ENCODE results near the gene PHF14.
"Not testable (repeated sequence)": the region's sequence is repeated elsewhere in the genome, so short reads cannot be mapped to it uniquely, and the experiment has no call there.

The PHF14 gene, protein sequence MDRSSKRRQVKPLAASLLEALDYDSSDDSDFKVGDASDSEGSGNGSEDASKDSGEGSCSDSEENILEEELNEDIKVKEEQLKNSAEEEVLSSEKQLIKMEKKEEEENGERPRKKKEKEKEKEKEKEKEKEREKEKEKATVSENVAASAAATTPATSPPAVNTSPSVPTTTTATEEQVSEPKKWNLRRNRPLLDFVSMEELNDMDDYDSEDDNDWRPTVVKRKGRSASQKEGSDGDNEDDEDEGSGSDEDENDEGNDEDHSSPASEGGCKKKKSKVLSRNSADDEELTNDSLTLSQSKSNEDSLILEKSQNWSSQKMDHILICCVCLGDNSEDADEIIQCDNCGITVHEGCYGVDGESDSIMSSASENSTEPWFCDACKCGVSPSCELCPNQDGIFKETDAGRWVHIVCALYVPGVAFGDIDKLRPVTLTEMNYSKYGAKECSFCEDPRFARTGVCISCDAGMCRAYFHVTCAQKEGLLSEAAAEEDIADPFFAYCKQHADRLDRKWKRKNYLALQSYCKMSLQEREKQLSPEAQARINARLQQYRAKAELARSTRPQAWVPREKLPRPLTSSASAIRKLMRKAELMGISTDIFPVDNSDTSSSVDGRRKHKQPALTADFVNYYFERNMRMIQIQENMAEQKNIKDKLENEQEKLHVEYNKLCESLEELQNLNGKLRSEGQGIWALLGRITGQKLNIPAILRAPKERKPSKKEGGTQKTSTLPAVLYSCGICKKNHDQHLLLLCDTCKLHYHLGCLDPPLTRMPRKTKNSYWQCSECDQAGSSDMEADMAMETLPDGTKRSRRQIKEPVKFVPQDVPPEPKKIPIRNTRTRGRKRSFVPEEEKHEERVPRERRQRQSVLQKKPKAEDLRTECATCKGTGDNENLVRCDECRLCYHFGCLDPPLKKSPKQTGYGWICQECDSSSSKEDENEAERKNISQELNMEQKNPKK

DNA sequence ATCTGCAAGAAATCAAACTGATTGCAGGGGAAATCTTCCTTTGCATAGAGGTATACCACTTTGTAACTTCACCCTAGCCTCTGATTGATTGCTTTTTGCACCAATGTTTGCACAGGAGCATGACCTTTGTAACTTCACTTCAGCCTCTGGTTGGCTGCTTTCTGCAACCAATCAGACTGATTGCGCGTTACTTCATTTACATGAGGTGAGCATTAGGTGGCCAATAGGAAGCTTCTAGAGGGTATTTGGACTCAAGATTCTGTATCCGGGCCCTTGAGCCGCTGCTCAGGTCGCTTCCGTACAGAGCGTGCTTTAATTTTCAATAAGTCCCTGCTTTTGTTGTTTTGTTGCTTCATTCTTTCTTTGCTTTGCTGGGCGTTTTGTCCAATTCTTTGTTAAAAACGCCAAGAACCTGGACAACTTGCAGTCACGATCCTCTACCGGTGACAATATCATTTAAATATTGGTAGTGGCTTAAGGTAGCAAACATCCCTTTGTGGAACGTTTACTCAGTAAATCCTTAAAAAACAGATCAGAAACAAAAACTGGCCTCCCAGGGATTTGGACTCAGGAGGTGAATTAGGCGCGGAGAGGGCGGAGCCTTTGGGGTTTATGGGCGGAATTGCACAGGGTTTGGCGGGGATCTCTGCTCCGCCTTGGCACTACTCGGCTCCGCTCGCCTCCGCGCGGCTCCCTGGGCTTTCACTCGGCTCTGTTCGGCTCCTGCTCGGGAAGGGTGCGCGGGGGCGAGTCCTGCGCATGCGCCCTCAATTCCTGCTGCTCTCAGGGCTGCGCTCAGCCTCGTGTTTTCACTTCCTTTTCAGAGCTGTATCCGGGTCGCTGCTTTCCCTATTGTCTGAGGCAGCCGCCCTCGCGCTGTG, at the start of gene PHF14:
TSS of gene PHF14 (plus strand) at position 812 of the 881 bp plus-strand sequence. CDS start 452 bp downstream, outside the sequence.
- peak; percentile 89 to 92 for DNase-seq (ENCODE audit: low read depth in 2 of 2)

DNA sequence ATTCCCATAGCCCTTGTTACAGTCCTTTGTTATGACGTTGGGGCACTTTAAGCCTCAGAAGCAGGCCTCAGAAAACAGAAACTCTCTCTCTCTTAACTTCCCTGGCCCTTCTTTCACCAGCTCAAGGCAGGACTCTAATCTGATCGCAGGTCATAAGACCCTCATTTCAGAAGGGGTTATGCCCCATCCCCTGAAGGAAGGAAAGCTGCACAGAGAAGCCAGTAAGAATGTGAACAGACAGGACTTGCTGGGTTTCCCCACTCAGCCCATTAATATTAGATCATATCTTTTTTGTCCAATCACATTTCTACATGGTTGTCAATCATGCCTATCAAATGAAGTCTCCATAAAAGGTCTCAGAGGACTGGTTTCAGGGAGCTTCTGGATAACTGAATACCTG, 49.3 kb upstream of the PHF14 start:
- no peak for DNase-seq (ENCODE audit: low read depth in 2 of 2)

DNA sequence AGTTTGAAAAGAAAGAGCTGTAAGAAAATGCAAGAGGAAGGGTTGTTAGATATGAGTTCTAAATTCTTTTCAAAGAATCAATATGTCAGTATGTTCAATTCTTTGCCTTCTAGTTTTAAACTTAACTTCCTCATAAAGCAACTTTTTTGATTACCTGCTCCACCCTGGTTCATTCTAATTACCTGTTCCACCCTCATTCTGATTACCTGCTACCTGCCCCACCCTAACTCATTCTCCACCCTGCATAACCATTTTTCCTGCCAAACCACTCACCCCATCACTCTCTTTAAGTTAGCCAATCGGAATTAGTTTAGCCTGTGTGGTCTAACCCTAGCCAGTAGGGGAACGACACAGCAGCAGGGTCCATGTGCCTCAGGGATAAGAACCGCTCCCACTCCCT, 45.5 kb upstream of the PHF14 start:
- DNase-seq (ENCODE audit: low read depth in 2 of 2), result not testable (repeated sequence)

DNA sequence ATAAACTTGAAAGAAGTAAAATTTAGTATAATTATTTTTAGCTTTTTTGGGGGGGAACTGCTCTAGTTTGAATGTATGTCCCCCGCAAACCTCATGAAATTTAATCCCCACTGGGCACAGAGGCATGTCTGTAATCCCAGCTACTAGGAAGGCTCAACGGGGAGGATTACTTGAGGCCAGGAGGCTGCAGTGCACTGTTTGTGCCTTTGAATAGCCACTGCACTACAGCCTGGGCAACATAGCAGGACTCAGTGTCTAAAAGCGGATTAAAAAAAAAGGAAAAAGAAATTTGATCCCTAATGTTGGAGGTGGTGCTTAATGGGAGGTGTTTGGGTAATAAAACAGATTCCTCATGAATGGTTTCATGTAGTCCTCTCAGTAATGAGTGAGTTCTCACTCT, 43.1 kb upstream of the PHF14 start:
- DNase-seq (ENCODE audit: low read depth in 2 of 2), result no peak

DNA sequence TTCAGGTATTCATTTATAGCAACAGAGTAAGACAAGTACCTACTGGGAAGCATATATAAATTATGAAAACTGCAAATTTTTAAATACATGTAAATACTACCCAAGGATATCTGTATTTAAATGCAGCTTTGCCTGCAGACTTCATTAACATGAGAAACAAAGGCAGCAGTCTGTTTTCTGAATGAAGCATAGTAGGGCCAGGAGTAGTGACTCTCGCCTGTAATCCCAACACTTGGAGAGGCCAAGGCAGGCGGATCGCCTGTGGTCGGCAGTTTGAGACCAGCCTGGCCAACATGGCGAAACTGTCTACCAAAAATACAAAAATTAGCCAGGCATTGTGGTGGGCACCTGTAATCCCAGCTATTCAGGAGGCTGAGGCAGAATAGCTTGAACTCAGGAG, 42.5 kb upstream of the PHF14 start:
- no peak for DNase-seq (ENCODE audit: low read depth in 2 of 2)

DNA sequence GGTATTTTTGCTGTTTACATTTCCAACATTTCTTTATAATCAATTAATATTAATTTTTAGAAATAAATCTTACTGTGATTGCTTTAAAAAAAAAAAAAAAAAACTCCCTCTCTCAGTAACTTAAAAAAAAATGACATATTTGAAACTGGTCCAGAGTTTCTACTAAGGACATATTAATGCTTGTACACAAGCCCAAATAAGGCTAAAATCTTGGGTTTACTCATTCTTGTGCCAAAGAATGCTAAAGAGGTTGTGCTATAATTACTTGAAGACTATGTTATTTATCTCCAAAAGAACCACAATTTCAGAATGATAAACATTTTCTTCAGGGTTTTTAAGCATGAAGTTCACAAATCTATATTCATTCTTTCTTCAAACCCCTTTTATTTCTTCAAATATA, 39.4 kb upstream of the PHF14 start:
- DNase-seq (ENCODE audit: low read depth in 2 of 2), result peak; percentile 51 to 63

DNA sequence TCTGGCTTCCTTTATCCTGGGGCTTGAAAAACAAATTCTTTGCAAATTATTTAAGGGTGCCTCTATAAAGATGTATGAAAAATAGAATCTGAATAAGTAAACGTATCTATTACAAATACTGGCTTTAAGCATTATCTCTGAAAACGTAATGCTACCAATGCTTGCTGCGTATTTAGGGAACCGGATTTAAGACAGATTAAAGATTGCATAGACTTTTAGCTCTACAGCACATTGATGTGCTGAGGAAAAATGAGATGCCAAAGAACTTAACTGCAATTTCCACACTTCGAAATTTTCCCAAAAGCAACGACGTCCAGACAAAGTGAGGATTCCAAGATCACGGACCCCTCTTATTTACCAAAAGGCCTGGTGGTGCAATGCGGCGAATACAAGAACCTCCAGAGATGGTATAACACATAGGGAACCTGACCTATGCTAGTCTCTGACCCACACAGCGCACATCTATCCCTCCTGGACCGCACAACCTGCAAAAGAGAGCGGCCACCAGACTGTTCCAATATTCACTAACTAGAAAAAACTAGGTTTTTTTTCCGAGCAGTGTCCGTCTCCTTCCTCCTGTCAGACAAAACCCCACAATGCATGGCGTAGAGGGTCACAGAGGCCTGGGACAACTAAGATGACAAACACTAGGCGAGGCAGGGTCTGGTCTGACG, 34.3 kb upstream of the PHF14 start:
- no peak for DNase-seq (ENCODE audit: low read depth in 2 of 2)

DNA sequence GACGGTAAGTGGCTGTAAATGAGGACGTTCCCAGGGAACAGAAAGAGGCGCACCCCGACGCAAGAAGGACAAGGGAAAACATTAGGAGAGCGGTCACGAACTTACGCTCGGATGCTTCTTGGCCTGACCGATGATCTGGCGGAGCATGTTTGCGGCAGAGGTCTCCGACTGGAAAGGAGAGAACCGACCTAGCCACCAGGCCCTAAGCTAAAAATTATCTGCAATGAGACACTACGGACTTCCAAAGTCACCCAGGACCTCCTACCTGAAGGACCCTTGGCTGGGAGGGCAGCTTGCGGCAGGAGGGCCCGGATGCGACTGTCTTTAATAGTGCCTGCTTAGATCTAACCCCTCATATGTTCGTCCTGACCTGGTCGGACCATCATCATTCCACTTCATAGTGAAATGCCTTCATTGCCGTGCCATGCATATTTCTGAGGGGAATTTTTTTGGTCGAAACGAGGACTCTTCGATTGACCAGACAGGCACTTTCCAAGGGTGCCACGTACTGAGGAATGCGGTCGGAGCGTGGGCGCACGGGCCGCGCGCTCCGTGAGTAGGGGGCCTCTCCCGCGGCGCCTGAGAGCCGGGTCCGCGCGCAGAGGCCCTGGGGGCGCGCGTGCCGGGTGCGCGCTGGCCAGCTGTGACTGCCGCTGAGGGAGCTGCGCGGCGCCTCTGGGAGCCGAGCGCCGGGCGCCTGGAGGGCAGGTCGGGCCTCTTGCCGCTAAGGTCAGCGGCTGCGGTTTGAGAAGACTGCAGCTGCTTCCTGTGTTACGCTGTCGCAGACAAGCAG, 33.6 kb upstream of the PHF14 start:
- DNase-seq (ENCODE audit: low read depth in 2 of 2), result peak; percentile 89 to 91

DNA sequence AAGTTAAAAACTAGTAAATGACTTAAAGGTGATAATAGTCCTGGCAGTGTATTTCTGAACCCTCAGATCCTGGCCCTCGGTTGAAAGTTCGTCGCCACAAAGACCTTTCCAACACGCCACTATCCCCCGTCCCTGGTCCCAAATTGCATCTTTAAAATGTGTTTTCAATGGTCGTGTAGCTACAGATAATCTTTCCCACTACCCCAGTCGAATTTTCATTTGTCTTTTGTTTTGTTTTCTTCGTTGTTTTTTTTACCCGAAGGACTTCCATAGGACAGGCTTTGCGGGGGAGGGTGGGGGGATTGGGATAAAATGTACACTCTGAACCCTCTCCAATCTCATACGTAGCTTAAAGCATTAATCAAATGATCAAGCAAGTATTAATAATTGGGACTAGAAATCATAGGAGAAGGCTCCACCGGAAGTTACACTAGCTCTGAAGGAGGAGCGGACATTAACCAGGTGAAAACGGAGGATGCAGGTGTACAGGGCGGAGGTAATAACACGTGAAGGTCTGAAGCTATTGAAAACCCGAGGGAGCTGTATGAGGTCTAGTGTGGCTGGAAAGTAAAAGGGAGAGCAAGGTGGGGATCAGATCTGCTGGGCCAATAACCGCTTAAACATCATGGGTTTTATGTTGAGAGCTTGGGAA, 32.8 kb upstream of the PHF14 start:
- no peak for DNase-seq (ENCODE audit: low read depth in 2 of 2)

DNA sequence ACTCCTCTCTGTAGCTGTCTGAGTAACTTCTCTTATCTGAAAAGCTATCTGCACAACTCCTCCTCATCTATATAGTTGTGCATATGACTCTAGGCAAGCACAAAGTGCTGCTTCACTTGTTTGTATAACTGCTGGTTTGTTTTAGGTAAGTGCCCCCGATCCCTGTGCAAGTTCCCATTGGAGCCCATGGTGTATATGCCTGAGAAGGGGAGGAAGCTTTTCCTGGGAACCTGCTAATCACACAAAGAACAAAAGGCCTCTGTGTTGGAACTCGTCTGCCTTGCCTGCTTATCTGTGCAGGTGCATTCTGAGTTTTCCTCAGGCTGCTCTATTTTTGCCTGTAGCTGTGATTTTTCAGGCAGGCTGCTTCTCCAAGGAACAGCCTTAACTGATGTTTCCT, 23.2 kb upstream of the PHF14 start:
- DNase-seq (ENCODE audit: low read depth in 2 of 2), result no peak

DNA sequence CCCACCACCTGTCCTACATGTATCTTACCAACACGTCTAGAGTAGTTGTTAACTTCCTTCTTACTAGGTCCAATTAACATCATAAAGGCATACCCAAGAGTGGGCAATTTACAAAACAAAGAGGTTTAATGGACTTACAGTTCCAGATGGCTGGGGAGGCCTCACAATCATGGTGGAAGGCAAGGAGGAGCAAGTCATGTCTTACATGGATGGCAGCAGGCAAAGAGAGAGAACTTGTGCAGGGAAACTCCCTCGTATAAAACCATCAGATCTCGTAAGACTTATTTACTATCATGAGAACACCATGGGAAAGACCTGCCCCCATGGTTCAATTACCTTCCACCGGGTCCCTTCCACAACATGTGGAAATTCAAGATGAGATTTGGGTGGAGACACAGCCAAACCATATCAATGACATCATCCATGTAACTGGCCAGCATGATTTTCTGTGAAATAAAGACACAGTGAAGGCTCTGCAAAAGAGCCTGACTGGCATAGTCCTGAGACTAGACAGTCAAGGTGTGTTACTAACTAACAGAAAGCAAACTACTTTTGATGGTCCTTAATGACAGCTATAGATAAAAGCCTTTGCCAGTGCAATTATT, 22.6 kb upstream of the PHF14 start:
- DNase-seq (ENCODE audit: low read depth in 2 of 2), result not testable (repeated sequence)

DNA sequence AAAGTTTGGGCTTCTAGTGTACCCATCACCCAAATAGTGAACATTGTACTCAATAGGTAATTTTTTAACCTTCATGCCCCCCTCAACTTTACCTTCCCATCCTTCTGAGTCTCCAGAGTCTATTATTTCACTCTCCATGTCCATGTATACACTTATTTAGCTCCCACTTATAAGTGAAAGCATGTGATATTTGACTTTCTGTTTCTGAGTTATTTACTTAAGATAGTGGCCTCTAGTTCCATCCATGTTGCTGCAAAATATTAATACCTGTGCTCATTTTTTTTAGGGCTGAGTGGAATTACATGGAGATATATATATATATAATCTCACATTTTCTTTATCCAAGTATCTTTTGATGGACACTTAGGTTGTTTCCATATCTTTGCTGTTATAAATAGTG, 21.1 kb upstream of the PHF14 start:
- DNase-seq (ENCODE audit: low read depth in 2 of 2), result no peak

DNA sequence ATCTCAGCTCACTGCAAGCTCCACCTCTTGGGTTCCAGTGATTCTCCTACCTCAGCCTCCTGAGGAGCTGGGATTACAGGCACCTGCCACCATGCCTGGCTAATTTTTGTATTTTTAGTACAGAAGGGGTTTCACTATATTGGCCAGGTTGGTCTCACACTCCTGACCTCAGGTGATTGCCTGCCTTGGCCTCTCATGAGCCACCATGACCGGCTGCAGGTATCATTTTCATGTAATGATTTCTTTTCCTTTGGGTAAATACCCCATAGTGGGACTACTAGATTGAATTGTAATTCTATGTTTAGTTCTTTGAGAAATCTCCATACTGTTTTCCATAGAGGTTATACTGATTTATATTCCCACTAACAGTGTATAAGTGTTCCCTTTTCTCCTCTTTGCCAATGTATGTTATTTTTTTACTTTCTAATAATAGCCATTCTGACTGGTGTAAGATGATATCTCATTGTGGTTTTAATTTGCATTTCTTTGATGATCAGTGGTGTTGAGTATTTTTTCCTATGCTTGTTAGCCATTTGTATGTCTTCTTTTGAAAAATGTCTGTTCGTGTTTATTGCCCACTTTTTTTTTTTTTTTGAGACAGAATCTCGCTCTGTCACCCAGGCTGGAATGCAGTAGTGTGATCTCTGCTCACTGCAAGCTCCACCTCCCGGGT, 20.5 kb upstream of the PHF14 start:
- not testable (repeated sequence) for DNase-seq (ENCODE audit: low read depth in 2 of 2)

DNA sequence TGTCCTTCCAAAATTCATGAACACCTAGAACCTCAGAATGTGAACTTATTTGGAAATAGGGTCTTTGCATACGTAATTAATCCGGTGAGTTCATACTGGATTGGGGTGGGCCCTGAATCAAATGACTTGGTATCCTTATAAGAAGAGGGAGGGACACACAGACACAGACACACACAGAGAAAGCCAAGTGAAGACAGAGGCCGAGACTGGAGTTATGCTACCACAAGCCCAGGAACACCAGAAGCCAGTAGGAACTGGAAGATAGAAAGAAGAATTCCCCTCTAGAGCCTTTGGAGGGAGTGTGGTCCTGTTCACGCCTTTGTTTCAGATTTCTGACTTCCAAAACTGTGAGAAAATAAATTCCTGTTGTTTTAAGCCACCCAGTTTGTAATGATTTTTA, 17.1 kb upstream of the PHF14 start:
- no peak for DNase-seq (ENCODE audit: low read depth in 2 of 2)

DNA sequence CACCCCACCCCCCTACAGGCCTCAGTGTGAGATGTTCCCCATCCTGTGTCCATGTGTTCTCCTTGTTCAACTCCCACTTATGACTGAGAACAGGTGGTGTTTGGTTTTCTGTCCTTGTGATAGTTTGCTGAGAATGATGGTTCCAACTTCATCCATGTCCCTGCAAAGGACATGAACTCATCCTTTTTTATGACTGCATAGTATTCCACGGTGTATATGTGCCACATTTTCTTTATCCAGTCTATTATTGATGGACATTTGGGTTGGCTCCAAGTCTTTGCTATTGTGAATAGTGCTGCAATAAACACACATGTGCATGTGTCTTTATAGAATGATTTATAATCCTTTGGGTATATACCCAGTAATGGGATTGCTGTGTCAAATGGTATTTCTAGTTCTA, 13.4 kb upstream of the PHF14 start:
- DNase-seq (ENCODE audit: low read depth in 2 of 2), result not testable (repeated sequence)

DNA sequence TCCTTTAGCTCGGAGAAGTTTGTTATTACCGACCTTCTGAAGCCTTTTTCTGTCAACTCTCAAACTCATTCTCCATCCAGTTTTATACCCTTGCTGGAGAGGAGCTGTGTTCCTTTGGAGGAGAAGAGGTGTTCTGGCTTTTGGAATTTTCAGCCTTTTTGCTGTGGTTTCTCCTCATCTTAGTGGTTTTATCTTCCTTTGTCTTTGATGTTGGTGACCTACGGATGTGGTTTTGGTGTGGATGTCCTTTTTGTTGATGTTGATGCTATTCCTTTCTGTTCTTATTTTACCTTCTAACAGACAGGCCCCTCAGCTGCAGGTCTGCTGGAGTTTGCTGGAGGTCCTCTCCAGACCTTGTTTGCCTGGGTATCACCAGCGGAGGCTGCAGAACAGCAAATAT, 8.7 kb upstream of the PHF14 start:
- DNase-seq (ENCODE audit: low read depth in 2 of 2), result not testable (repeated sequence)

DNA sequence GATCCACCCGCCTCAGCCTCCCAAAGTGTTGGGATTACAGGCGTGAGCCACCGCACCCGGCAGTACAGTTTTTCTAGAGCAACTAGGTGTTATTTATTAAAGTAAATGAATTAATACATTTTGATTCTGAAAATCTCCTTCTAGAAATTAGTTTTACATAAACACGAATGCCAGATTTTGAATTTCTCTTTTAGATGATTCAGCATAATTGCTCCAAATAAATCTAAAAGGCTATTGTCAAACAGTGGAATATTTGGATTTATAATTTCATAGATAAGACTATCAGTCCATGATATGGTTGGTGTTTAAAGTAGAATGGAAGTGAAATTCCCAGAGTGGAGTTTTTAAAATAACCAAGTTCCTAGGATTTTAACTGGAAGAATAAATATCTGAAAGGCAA, 1.5 kb upstream of the PHF14 start:
- no peak for DNase-seq (ENCODE audit: low read depth in 2 of 2)

DNA sequence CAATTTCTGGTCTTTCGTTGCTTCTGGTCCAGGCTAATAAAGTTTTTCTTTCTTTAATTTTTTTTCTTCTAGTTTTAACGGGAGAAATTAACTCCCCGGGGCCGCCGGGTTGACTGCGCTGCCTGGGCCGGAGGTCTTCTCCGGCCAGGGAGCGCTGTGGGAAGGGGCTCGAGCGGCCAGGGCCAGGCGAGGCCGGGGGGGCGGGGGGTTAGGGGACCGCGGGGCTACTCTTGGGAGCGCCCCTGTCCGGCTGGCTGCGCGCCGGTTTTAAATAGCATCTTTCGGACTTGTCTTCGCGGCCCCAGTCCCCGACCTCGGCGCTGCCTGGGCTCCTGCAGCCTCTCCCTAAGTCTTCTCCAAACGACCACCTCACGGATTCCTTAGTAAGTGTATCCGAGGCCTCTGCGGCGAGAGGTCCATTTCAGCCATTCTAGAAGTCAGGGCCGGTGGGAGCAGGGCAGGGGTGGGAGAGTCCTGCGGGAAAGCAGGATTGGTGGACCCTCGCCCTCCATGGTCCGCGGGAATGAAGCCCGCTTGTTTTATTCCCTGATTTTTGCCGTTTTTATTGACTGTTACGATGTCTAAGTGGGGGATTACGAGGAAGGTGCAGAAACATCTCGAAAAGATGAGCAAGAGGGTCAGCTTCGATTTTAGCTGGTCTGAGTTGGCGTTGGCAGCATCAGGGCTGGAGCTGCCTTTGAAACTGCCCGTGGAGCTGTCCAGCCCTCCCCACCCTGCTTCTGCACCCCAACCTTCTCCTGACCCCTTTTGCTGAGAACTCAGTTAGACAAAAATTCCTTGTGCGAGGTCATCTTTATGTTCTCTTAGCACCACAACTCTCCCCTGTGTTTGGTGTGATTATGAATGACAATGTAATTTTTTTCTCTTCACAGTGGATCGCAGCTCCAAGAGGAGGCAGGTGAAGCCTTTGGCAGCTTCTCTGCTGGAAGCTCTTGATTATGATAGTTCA, 555 bp downstream of the PHF14 start:
- DNase-seq (ENCODE audit: low read depth in 2 of 2), result no peak

All from fibroblast of skin of left biceps (primary cell).